Nephron (organoid): Measurements from ENCODE around the gene CD2.

Experiments used
- H3K27ac Mint-ChIP-seq, 3 experiments: 2 replicates each; pipeline ENCODE4 v1.8.0; 2020; ENCODE audit warnings: mixed read lengths in 3 of 3, mild to moderate bottlenecking in 2 of 3, moderate library complexity in 1 of 3
- H3K27me3 Mint-ChIP-seq: 2 replicates; pipeline ENCODE4 v1.8.0; 2021; ENCODE audit warnings: low read depth, mild to moderate bottlenecking, moderate library complexity, mixed read lengths
- H3K36me3 Mint-ChIP-seq: 2 replicates; pipeline ENCODE4 v1.8.0; 2020; ENCODE audit warnings: low read depth, mixed read lengths
- H3K4me1 Mint-ChIP-seq: 2 replicates; pipeline ENCODE4 v1.8.0; 2020; ENCODE audit warnings: mixed read lengths
- H3K4me3 Mint-ChIP-seq, 3 experiments: 2 replicates each; pipeline ENCODE4 v1.8.0; 2020; ENCODE audit warnings: mild to moderate bottlenecking in 3 of 3, mixed read lengths in 3 of 3, moderate library complexity in 2 of 3
- H3K9me3 Mint-ChIP-seq: 2 replicates; pipeline ENCODE4 v1.8.0; 2020; ENCODE audit warnings: mixed read lengths
- CTCF ChIP-seq, 3 experiments: fragments of 200-600 bp; sonication (generic); IDR thresholded peaks; one replicate each; pipeline ENCODE4 v1.5.0; 2021; ENCODE audit warnings: antibody characterized with exemption in 3 of 3; ENCODE audit not compliant: unreplicated experiment in 3 of 3

The CD2 gene

GRCh38 chr1:116808200-116808847 is 54.1 kb downstream of the CD2 start:
- no peak for TF ChIP-seq CTCF (IDR thresholded peaks at IDR 0.05; ENCODE audit: unreplicated experiment in 3 of 3)
- no peak overlapping the region for H3K4me3 Mint-ChIP-seq
- H3K9me3 Mint-ChIP-seq: peaks cover 15% of the 10 kb centered on the region
- no peak overlapping the region for H3K27ac Mint-ChIP-seq
- peaks cover 3% of the 10 kb centered on the region for H3K27me3 Mint-ChIP-seq
- H3K36me3 Mint-ChIP-seq: no peaks in the 10 kb centered on the region
- peaks cover 28% of the 10 kb centered on the region for H3K4me1 Mint-ChIP-seq

DNA sequence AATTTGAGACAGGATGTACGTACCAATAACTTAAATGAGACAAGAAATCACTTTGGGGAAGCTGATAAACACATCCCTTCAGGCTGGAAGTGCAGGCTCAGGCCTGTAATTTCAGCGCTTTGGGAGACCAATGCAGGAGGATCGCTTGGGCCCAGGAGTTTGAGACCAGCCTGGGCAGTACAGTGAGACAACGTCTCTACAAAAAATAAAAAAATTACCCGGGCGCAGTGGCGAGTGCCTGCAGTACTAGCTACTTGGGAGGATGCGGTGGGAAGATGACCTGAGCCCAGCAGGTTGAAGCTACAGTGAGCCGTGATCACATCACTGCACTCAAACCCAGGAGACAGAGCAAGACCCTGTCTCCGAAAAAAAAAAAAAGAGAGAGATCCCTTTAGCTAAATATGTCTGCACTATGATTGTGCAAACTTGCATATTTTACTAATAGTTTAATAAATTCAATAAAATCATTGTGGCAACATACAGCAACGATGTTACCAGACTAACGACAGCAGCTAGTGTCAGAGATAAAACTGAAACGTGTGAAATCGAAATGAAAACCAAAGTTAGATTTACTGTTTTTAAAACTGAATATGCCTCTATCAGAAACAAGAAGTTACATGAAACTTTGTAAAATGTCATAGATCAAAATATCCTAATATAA is 54.7 kb downstream of the CD2 start:
- Mint-ChIP-seq H3K27ac (no peak overlapping the region), H3K36me3 (no peaks in the 10 kb centered on the region), H3K4me3 (no peak overlapping the region), H3K27me3 (peaks cover 3% of the 10 kb centered on the region), H3K4me1 (peaks cover 28% of the 10 kb centered on the region), H3K9me3 (peaks cover 18% of the 10 kb centered on the region)
- TF ChIP-seq CTCF (IDR thresholded peaks at IDR 0.05; ENCODE audit: unreplicated experiment in 3 of 3): no peak

DNA sequence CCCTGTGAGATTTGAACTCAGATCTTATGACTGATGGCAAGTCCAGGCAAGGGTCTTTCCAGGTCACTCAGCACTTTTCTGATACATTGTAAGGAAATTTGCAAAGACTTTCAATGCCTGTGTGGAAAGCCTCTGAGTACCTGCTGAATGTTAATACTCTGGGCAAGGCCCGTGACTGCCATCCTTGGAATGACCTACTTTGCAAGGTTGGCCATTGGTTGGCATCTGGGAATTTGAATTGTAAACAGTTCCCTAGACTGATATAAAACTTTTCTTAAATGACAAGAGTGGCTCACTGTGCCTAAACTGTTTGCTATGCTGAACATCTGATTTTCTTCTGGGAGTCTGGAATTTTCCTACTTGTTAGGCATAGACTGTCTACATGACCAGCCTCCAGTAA is 57.1 kb downstream of the CD2 start:
- Mint-ChIP-seq H3K27me3 (peaks cover 3% of the 10 kb centered on the region), H3K27ac (no peak overlapping the region), H3K9me3 (peaks cover 20% of the 10 kb centered on the region), H3K36me3 (no peaks in the 10 kb centered on the region), H3K4me3 (no peak overlapping the region), H3K4me1 (peaks cover 18% of the 10 kb centered on the region)
- no peak for TF ChIP-seq CTCF (IDR thresholded peaks at IDR 0.05; ENCODE audit: unreplicated experiment in 3 of 3)

DNA sequence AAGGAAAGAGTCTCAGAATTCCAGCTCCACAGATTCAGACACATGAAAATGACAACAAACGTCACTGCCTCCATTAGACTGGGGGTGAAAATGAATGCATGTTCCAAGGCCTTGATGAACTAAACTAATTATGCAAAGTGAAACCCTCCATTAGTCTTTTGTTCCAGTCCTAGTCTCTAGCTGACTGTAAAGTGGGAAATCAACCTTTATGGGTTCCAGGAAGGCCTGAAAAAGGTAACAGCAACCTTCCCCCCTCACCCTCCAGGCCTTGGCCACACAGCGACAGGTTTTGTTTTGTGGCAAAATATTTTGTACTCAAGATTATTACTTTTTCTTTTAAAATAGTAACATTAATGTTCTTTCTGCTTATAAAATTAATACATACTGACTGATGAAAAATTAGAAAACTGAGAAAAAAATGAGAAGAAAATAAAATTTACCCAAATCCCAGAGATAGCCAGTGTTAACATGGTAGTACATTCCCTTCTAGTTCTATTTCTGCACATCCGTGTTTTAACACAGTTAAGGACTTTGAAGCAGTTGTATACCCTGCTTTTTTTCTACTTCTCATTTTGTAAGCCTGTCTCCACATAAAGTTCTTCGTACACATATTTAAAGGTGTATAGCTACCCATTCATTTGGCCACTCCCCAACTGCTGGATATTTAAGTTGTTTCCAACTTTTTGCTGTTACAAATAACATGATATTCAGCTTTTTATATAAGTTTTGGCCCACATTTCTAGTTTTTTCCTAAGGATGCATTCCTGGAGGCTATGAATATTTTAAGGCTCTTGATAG is 60.9 kb downstream of the CD2 start:
- Mint-ChIP-seq H3K4me1 (peaks cover 1% of the 10 kb centered on the region), H3K27me3 (peaks cover 3% of the 10 kb centered on the region), H3K36me3 (no peaks in the 10 kb centered on the region), H3K27ac (no peak overlapping the region), H3K9me3 (peaks cover 20% of the 10 kb centered on the region), H3K4me3 (no peak overlapping the region)
- TF ChIP-seq CTCF (IDR thresholded peaks at IDR 0.05; ENCODE audit: unreplicated experiment in 3 of 3): no peak

DNA sequence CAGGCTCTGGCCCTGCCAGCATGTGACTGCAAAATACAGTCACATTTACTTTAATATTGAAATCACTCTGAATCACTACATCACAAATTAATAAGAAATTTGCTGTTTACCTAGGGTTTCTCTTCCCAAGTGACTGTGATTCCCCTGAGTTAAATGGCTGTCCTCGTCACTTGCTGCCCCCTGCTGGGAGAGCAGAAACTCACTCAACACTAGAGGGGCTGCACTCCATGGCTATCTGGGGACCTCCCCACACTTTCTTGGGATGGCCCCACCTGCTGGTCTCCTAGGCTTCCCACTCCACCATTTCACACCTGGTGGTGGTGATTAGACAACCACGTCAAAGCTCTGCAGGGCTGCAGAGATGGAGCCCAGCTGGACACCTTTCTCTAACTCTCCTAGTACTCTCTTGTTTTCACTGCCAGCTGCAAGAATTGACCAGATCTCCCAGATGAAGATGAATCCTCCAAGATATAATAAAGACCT is 63.4 kb downstream of the CD2 start:
- Mint-ChIP-seq H3K4me1 (peaks cover 5% of the 10 kb centered on the region), H3K36me3 (no peaks in the 10 kb centered on the region), H3K4me3 (no peak overlapping the region), H3K27ac (no peak overlapping the region), H3K27me3 (no peaks in the 10 kb centered on the region), H3K9me3 (peaks cover 8% of the 10 kb centered on the region)
- peak in 1 of 3 experiments; percentile 48 for TF ChIP-seq CTCF (IDR thresholded peaks at IDR 0.05; ENCODE audit: unreplicated experiment in 3 of 3)
